ENCODE data around the gene PEX13.

GRCh38 chr2:61015976-61016375 is 1.5 kb upstream of the PEX13 start:
- TF ChIP-seq CTCF (IDR thresholded peaks at IDR 0.05; ENCODE audit: insufficient read depth, low read depth, low read length) = no peak
- TF ChIP-seq EZH2 (IDR thresholded peaks at IDR 0.05; ENCODE audit: insufficient read depth, low read length) = no peak
